Tibial artery (tissue), 4 donors: ENCODE measurements around the gene ZNF165.
"Not testable (repeated sequence)": the region's sequence is repeated elsewhere in the genome, so short reads cannot be mapped to it uniquely, and the experiment has no call there.

Experiments used
- DNase-seq, 2 donors: peaks; one replicate each; pipeline ENCODE4 v3.0.0-alpha.2; 2019
- H3K27ac ChIP-seq, 2 donors: fragments of 200-600 bp; sonication (generic) in 1 of 2; 1 replicate in 1 of 2; 2 replicates in 1 of 2; pipeline ENCODE4 v1.5.1; 2018 to 2019; ENCODE audit warnings: mild to moderate bottlenecking in 1 of 2
- H3K27me3 ChIP-seq, 2 donors: fragments of 200-600 bp; sonication (generic) in 1 of 2; one replicate each; pipeline versions ENCODE4 v1.5.1 to v1.6.0; 2016 to 2019
- H3K36me3 ChIP-seq, 3 donors: fragments of 200-600 bp; sonication (generic) in 2 of 3; one replicate each; pipeline ENCODE4 v1.5.1; 2016 to 2019; ENCODE audit warnings: mild to moderate bottlenecking in 2 of 3
- H3K4me1 ChIP-seq, 4 donors: fragments of 200-600 bp; sonication (generic) in 2 of 4; 1 replicate in 3 of 4; 2 replicates in 1 of 4; pipeline ENCODE4 v1.5.1; 2016 to 2019
- H3K4me3 ChIP-seq, 2 donors: fragments of 200-600 bp; sonication (generic) in 1 of 2; 1 replicate in 1 of 2; 2 replicates in 1 of 2; pipeline ENCODE4 v1.5.1; 2018 to 2019; ENCODE audit warnings: mild to moderate bottlenecking in 2 of 2
- H3K9me3 ChIP-seq, 3 donors: fragments of 200-600 bp; sonication (generic) in 1 of 3; one replicate each; pipeline ENCODE4 v1.5.1; 2016 to 2019
- intact Hi-C: fragments of 100-400 bp; cut with DNase I; formaldehyde crosslinking; loops from one replicate; pipeline ENCODE4 v1.15.0; 2023; ENCODE audit warnings: low total_unique reads
- TF ChIP-seq, protein P1 (sequence below), 2 experiments: fragments of 200-600 bp in 1 of 2; fragments of 450-650 bp in 1 of 2; IDR thresholded peaks; one replicate each; pipeline ENCODE4 v1.5.1; 2017 to 2019; ENCODE audit warnings: antibody characterized with exemption in 2 of 2, mild to moderate bottlenecking in 1 of 2, moderate library complexity in 1 of 2

The ZNF165 gene

DNA sequence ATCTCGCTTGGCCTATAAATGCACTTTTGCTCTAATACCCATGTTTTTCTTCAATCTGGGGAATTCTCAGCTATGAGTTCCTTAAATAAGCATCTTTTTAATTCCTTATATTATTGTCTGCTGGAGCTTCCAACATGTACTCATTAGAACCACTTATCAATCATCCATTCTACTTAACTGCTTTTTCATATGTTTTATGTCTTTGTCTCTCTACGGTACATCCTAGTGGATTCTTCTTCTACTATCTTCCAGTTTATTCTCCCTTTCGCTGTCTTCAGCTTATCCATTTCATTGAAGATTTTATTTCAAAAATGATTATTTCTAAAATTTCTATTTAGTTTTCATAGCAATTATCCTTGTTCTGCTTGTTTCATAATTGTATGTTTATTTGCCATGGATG lies 31.6 kb downstream of the ZNF165 start:
- H3K4me3 ChIP-seq: no peak overlapping the region
- H3K27ac ChIP-seq: no peak overlapping the region
- peaks cover 0 to 6% of the 10 kb centered on the region in 2 donors for H3K27me3 ChIP-seq
- H3K9me3 ChIP-seq: no peaks in the 10 kb centered on the region
- no peaks in the 10 kb centered on the region for H3K4me1 ChIP-seq
- peaks cover 16 to 23% (median 17%) of the 10 kb centered on the region in 3 donors for H3K36me3 ChIP-seq
- intact Hi-C loops: no loop called here
- TF ChIP-seq, protein P1, sequence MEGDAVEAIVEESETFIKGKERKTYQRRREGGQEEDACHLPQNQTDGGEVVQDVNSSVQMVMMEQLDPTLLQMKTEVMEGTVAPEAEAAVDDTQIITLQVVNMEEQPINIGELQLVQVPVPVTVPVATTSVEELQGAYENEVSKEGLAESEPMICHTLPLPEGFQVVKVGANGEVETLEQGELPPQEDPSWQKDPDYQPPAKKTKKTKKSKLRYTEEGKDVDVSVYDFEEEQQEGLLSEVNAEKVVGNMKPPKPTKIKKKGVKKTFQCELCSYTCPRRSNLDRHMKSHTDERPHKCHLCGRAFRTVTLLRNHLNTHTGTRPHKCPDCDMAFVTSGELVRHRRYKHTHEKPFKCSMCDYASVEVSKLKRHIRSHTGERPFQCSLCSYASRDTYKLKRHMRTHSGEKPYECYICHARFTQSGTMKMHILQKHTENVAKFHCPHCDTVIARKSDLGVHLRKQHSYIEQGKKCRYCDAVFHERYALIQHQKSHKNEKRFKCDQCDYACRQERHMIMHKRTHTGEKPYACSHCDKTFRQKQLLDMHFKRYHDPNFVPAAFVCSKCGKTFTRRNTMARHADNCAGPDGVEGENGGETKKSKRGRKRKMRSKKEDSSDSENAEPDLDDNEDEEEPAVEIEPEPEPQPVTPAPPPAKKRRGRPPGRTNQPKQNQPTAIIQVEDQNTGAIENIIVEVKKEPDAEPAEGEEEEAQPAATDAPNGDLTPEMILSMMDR (IDR thresholded peaks at IDR 0.05): no peak
- DNase-seq: no peak

GRCh38 chr6:28115799-28116198 lies 35.4 kb downstream of the ZNF165 start:
- intact Hi-C loops: no loop called here
- Histone ChIP-seq H3K9me3 (no peaks in the 10 kb centered on the region), H3K36me3 (peaks cover 33 to 53% (median 41%) of the 10 kb centered on the region in 3 donors), H3K27me3 (no peaks in the 10 kb centered on the region), H3K4me3 (no peak overlapping the region), H3K4me1 (no peaks in the 10 kb centered on the region), H3K27ac (no peak overlapping the region)
- TF ChIP-seq, protein P1 (IDR thresholded peaks at IDR 0.05): no peak
- no peak for DNase-seq

GRCh38 chr6:28117386-28118050 lies 37.1 kb downstream of the ZNF165 start:
- no peaks in the 10 kb centered on the region for H3K27me3 ChIP-seq
- no peaks in the 10 kb centered on the region for H3K4me1 ChIP-seq
- no peak overlapping the region for H3K27ac ChIP-seq
- no peak overlapping the region for H3K4me3 ChIP-seq
- TF ChIP-seq, protein P1 (IDR thresholded peaks at IDR 0.05): no peak
- peaks cover 44 to 53% (median 50%) of the 10 kb centered on the region in 3 donors for H3K36me3 ChIP-seq
- intact Hi-C loops: no loop called here
- H3K9me3 ChIP-seq: no peaks in the 10 kb centered on the region
- DNase-seq: no peak

- H3K36me3 ChIP-seq: peaks cover 44 to 53% (median 50%) of the 10 kb centered on the region in 3 donors
- H3K9me3 ChIP-seq: no peaks in the 10 kb centered on the region
- H3K27ac ChIP-seq: no peak overlapping the region
- no peaks in the 10 kb centered on the region for H3K27me3 ChIP-seq
- intact Hi-C loops: no loop called here
- no peak for DNase-seq
- no peak overlapping the region for H3K4me3 ChIP-seq
- no peaks in the 10 kb centered on the region for H3K4me1 ChIP-seq
- TF ChIP-seq, protein P1 (IDR thresholded peaks at IDR 0.05): no peak
These were observed 37.8 kb downstream of the ZNF165 start for GRCh38 chr6:28118217-28118616.

DNA sequence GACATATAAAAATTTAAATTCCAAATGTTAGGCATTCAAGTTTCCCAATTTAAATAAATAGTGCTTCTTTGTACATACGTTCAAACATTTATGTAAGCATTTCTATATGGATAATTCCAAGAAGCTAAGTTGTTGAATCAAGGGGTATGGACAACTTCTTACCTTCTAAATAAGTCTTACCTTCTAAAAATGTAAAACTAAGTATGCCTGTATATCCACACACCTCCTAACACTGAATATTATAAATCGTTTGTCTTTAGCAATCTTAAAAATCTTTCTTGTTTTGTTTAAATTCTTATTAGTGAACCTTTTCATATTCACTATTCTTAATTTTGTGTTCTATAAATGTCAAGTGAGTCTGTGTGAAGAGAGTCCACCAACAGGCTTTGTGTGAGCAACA lies 41.5 kb downstream of the ZNF165 start:
- Histone ChIP-seq H3K9me3 (no peaks in the 10 kb centered on the region), H3K4me1 (peaks cover 0 to 14% (median 4%) of the 10 kb centered on the region in 4 donors), H3K4me3 (no peak overlapping the region), H3K27ac (no peak overlapping the region), H3K27me3 (no peaks in the 10 kb centered on the region), H3K36me3 (peaks cover 26 to 37% (median 35%) of the 10 kb centered on the region in 3 donors)
- DNase-seq: no peak
- TF ChIP-seq, protein P1 (IDR thresholded peaks at IDR 0.05): no peak
- intact Hi-C loops: loop anchor here (10.0 kb wide), 1 partner anchor 103 kb away; the partner anchor contains the start of gene ZSCAN9

DNA sequence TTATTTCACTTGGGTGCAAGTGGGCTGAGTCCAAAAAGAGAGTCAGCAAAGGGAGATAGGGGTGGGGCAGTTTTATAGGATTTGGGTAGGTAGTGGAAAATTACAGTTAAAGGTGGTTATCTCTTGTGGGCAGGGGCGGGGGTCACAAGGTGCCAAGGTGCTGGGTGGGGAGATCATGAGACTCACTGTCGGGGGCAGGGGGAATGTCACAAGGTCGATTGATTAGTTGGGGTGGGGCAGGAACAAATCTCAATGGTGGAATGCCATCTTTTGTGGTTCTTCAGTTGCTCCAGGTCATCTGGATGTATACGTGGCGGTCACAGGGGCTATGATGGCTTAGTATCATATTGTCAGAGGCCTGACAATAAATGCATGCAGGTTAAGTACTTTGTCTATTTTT lies 41.9 kb downstream of the ZNF165 start:
- H3K4me3 ChIP-seq, H3K9me3 ChIP-seq, H3K27ac ChIP-seq, H3K27me3 ChIP-seq, DNase-seq: not testable (repeated sequence)
- peaks cover 29 to 38% (median 34%) of the 10 kb centered on the region in 3 donors for H3K36me3 ChIP-seq
- peaks cover 0 to 14% (median 4%) of the 10 kb centered on the region in 4 donors for H3K4me1 ChIP-seq
- intact Hi-C loops: loop anchor here (10.0 kb wide), 1 partner anchor 103 kb away; the partner anchor contains the start of gene ZSCAN9
